Thyroid gland (tissue), 4 donors: Measurements from ENCODE around the gene FOXN3. TPM values are rescaled to one million over a fixed set of nuclear protein-coding genes. Genes with fewer than 3 reads are reported as not detected.

ENCODE experiments used
- DNase-seq, 2 donors: peaks; one replicate each; pipeline ENCODE4 v3.0.0-alpha.2; 2019
- H3K27ac ChIP-seq, 3 donors: fragments of 200-600 bp; sonication (generic); 1 replicate in 2 of 3; 2 replicates in 1 of 3; pipeline ENCODE4 v1.5.1; 2016 to 2019; ENCODE audit warnings: mild to moderate bottlenecking in 1 of 3, moderate library complexity in 1 of 3
- H3K27me3 ChIP-seq: fragments of 200-600 bp; sonication (generic); one replicate; pipeline ENCODE4 v1.5.1; 2019
- H3K36me3 ChIP-seq, 2 donors: fragments of 200-600 bp; sonication (generic); one replicate each; pipeline ENCODE4 v1.5.1; 2016 to 2019
- H3K4me1 ChIP-seq, 2 donors: fragments of 200-600 bp; sonication (generic); one replicate each; pipeline ENCODE4 v1.5.1; 2017 to 2019
- H3K4me3 ChIP-seq, 3 donors: fragments of 200-600 bp; sonication (generic); replicated peaks in 1 of 3; 1 replicate in 2 of 3; 2 replicates in 1 of 3; pipeline ENCODE4 v1.5.1; 2016; ENCODE audit warnings: mild to moderate bottlenecking in 1 of 3
- H3K9me3 ChIP-seq: fragments of 200-600 bp; sonication (generic); one replicate; pipeline ENCODE4 v1.5.1; 2017
- POLR2A ChIP-seq, 2 donors: fragments of 450-650 bp; IDR thresholded peaks; one replicate each; pipeline ENCODE4 v1.6.1; 2017; ENCODE audit warnings: antibody characterized with exemption in 2 of 2, mild to moderate bottlenecking in 2 of 2, moderate library complexity in 1 of 2
- WGBS, 2 donors: methylation state at CpG; one replicate each; pipeline ENCODE4 v1.1.5; 2017; 5-methylcytosine and 5-hydroxymethylcytosine counted together
- intact Hi-C: fragments of 100-400 bp; cut with DNase I; formaldehyde crosslinking; loops from one replicate; pipeline ENCODE4 v1.15.1; 2023
- total RNA-seq, 4 donors: library from RNA; depleted of rRNA; stranded (reverse); fragments of >200 nt; gene quantifications; one replicate each; pipeline ENCODE4 v1.2.3, GENCODE V29; 2016
- TF ChIP-seq, protein P1 (sequence below), 6 experiments: fragments of 200-600 bp in 3 of 6; fragments of 450-650 bp in 3 of 6; sonication (generic) in 3 of 6; IDR thresholded peaks; one replicate each; pipeline ENCODE4 v1.5.1; 2016 to 2019; ENCODE audit warnings: antibody characterized with exemption in 6 of 6, mild to moderate bottlenecking in 2 of 6, inconsistent platforms in 1 of 6, moderate library complexity in 1 of 6

Gene FOXN3
- total RNA-seq, 4 donors from 2014 or later, result 38.7 to 70.1 (median 43.1) TPM

DNA sequence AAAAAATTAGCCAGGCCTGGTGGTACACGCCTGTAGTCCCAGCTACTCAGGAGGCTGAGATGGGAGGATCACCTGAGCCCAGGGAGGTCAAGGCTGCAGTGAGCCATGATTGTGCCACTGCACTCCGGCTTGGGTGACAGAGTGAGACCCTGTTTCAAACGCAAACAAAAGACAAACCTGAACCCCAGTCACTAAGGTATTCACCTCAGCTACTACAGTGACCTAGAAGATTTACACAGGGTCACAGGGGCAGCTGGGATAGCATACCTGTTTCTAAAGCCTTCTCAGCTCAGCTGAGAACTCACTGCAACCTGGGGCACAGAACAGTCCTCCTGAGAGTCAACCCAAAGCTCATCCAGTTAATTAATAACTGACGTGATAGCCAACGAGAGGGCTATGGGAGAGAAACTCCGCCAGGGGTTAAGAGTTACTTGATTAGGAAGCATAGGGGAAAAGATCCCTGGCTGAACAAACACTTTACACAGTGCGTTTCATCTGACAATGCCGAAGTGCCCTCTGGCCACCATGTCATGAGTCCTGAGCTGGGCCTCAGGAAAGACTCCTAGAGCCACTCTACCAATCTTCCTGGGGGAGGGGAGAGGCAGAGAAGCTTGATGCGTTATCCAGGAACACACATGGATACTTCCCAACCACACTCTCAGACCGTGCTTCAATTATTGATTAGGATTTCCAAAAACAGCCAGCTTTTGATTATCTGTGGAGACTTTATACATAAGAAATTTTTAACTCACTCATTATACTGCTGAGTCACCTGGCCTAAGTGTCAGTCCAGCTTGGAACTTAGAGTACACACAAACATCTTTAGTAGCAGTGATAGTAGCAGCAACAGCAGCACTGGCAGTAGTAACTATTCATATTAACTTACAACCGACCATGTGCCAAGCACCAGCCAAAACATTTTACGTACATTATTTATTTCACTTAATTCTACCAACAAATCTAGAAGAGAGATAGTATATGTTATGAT is 48.2 kb downstream of the FOXN3 start:
- intact Hi-C loops, result no loop called here
- H3K27ac ChIP-seq, result no peak overlapping the region
- H3K4me1 ChIP-seq, result peaks cover 4 to 5% of the 10 kb centered on the region in 2 donors
- WGBS, 2 donors, result 94 to 95% methylated on average over 12 of the region's 12 CpGs
- no peaks in the 10 kb centered on the region for H3K9me3 ChIP-seq
- no peaks in the 10 kb centered on the region for H3K36me3 ChIP-seq
- DNase-seq, result no peak
- TF ChIP-seq POLR2A (IDR thresholded peaks at IDR 0.05), result no peak
- TF ChIP-seq, protein P1, sequence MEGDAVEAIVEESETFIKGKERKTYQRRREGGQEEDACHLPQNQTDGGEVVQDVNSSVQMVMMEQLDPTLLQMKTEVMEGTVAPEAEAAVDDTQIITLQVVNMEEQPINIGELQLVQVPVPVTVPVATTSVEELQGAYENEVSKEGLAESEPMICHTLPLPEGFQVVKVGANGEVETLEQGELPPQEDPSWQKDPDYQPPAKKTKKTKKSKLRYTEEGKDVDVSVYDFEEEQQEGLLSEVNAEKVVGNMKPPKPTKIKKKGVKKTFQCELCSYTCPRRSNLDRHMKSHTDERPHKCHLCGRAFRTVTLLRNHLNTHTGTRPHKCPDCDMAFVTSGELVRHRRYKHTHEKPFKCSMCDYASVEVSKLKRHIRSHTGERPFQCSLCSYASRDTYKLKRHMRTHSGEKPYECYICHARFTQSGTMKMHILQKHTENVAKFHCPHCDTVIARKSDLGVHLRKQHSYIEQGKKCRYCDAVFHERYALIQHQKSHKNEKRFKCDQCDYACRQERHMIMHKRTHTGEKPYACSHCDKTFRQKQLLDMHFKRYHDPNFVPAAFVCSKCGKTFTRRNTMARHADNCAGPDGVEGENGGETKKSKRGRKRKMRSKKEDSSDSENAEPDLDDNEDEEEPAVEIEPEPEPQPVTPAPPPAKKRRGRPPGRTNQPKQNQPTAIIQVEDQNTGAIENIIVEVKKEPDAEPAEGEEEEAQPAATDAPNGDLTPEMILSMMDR (IDR thresholded peaks at IDR 0.05), result no peak
- H3K27me3 ChIP-seq, result no peaks in the 10 kb centered on the region
- H3K4me3 ChIP-seq, result no peak overlapping the region

DNA sequence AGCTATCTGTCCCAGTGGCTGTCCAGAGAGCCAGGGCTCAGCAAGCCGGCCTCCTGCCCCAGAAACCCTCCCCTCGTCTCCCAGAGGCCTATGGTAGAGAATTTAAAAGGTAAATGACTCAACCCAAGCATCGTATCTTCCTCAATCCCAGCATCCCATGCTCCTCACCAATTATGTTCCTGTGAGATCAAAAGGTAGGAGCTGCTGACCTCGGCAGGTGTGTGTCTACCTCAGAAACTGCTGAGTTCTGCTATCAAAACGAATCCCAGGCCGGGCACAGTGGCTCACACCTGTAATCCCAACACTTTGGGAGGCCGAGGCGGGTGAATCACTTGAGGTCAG is 49.3 kb downstream of the FOXN3 start:
- intact Hi-C loops, result no loop called here
- H3K27ac ChIP-seq, result no peak overlapping the region
- no peaks in the 10 kb centered on the region for H3K27me3 ChIP-seq
- H3K36me3 ChIP-seq, result no peaks in the 10 kb centered on the region
- DNase-seq, result no peak
- no peaks in the 10 kb centered on the region for H3K9me3 ChIP-seq
- H3K4me1 ChIP-seq, result peaks cover 4 to 5% of the 10 kb centered on the region in 2 donors
- TF ChIP-seq, protein P1 (IDR thresholded peaks at IDR 0.05), result no peak
- no peak for TF ChIP-seq POLR2A (IDR thresholded peaks at IDR 0.05)
- H3K4me3 ChIP-seq, result no peak overlapping the region
- WGBS, 2 donors, result 86 to 89% methylated on average over 8 of the region's 8 CpGs

DNA sequence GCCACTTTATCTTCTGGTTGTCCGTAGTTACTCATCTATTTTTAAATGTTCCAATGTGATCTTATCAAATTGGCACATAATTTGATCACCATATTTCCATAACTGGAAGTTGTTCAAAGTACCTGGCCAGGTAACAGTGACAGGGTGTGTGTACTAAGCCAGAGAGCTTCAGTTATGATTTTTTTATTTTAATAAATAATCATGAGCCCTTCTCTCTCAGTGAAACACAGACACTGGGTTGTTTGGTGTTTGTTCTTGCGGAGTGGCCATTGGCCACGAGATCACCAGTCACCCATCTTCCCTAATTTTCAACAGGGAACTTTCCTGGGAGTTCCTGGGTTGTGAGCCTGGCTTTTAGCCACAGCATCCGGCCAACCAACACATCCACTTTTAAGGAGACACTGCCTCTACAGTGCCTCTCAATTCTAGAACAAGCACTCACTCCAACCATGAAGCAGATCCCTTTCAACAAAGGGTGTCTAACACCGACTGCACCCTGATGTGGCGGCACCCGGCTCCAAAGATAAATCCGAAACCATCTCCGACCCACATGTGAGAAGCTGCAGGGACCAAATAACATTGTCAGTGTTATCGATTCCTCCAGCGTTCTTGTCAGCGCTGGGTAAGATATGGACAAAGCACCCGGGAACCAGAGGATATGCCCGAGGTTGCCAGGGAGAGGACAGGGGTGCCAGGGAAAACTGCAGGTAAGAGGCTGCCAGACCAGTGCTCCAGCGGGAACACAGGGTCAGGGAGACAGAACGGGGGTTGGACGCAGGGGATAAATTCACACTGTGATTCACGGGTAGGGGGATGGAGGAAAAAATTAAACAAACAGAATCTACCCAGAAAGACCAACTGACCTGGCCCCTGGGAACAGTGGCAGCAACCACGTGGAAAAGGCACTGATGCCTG is 49.9 kb downstream of the FOXN3 start:
- Histone ChIP-seq H3K4me3 (no peak overlapping the region), H3K27me3 (no peaks in the 10 kb centered on the region), H3K27ac (no peak overlapping the region), H3K9me3 (no peaks in the 10 kb centered on the region), H3K36me3 (no peaks in the 10 kb centered on the region), H3K4me1 (peaks cover 4 to 5% of the 10 kb centered on the region in 2 donors)
- intact Hi-C loops, result no loop called here
- no peak for DNase-seq
- TF ChIP-seq, protein P1 (IDR thresholded peaks at IDR 0.05), result no peak
- no peak for TF ChIP-seq POLR2A (IDR thresholded peaks at IDR 0.05)
- 75 to 84% methylated on average over 19 of the region's 19 CpGs for WGBS, 2 donors

DNA sequence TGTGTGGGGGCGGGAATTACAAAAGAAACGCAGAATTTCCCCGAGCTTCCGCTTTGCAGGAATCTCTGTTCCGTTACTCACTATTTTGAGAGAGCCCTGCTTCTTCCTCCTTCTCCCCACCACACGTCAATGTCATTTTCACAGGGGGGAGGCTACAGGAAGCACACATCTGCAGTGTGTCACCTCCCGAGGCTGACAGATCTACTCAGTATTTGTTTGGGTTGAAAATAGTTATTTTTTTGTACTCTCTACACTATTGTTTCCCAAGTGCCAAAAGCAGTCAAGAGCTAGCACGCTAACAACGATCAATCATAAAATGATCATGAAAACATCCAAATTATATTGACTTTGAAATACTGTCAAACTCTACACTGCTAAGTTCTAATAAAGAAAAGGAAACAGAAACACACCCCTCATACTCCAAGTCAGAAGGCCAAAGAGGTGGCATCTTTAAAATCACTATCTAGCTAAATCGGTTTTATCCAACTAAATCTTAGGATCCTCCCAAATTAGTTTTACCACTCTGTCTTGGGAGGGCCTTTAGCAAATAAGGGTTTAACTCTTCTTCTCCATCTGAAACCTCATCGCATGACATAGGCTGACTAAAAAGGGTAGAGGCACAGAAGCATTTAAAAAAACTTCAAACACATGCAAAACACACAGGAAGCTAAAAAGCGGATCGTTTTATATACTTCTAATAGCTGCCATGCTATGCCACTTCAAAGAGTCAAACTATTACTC is 51.8 kb downstream of the FOXN3 start:
- Histone ChIP-seq H3K4me3 (no peak overlapping the region), H3K27me3 (no peaks in the 10 kb centered on the region), H3K36me3 (no peaks in the 10 kb centered on the region), H3K9me3 (no peaks in the 10 kb centered on the region), H3K4me1 (peaks cover 0 to 4% of the 10 kb centered on the region in 2 donors), H3K27ac (no peak overlapping the region)
- no peak for TF ChIP-seq POLR2A (IDR thresholded peaks at IDR 0.05)
- TF ChIP-seq, protein P1 (IDR thresholded peaks at IDR 0.05), result no peak
- intact Hi-C loops, result no loop called here
- DNase-seq, result no peak
- 74 to 76% methylated on average over 13 of the region's 13 CpGs for whole genome bisulfite sequencing, 2 donors
